Central memory CD8-positive, alpha-beta T cell (primary cell): ENCODE results near the gene GNRHR.

ENCODE experiments used
- ATAC-seq: fragments of 150-1000 bp; cut with Tn5 transposase; replicated peaks from 2 replicates; pipeline ENCODE4 v1.10.0; 2022; ENCODE audit warnings: mild to moderate bottlenecking, moderate FRiP score, moderate number of reproducible peaks; ENCODE audit not compliant: poor library complexity, severe bottlenecking; ENCODE audit errors: extremely low read depth
- DNase-seq, 2 donors: peaks; one replicate each; pipeline ENCODE4 v3.0.0; 2021; ENCODE audit warnings: low spot score in 2 of 2
- H3K27ac Mint-ChIP-seq: one replicate; pipeline ENCODE4 v1.8.0; 2022; ENCODE audit warnings: low read depth, mild to moderate bottlenecking, moderate library complexity, mixed read lengths
- H3K27me3 Mint-ChIP-seq: one replicate; pipeline ENCODE4 v1.8.0; 2022; ENCODE audit warnings: mixed read lengths
- H3K36me3 Mint-ChIP-seq: one replicate; pipeline ENCODE4 v1.8.0; 2022; ENCODE audit warnings: mild to moderate bottlenecking, moderate library complexity, mixed read lengths; ENCODE audit not compliant: insufficient read depth
- H3K4me1 Mint-ChIP-seq: one replicate; pipeline ENCODE4 v1.8.0; 2022; ENCODE audit warnings: mixed read lengths
- H3K4me3 Mint-ChIP-seq: one replicate; pipeline ENCODE4 v1.8.0; 2022; ENCODE audit warnings: mild to moderate bottlenecking, moderate library complexity, mixed read lengths
- H3K9me3 Mint-ChIP-seq: one replicate; pipeline ENCODE4 v1.8.0; 2022; ENCODE audit warnings: mixed read lengths

Gene GNRHR

GRCh38 chr4:67704843-67705242, 49.3 kb downstream of the GNRHR start:
- H3K27ac Mint-ChIP-seq: no peak overlapping the region
- peaks cover 16% of the 10 kb centered on the region for H3K36me3 Mint-ChIP-seq
- peaks cover 49% of the 10 kb centered on the region for H3K4me1 Mint-ChIP-seq
- DNase-seq: no peak
- H3K9me3 Mint-ChIP-seq: no peaks in the 10 kb centered on the region
- H3K27me3 Mint-ChIP-seq: no peaks in the 10 kb centered on the region
- H3K4me3 Mint-ChIP-seq: no peak overlapping the region
- no peak for ATAC-seq

- no peaks in the 10 kb centered on the region for H3K9me3 Mint-ChIP-seq
- peak overlapping the region; percentile 90 for H3K4me3 Mint-ChIP-seq
- DNase-seq (no peak), ATAC-seq (no peak)
- H3K27ac Mint-ChIP-seq: no peak overlapping the region
- H3K36me3 Mint-ChIP-seq: peaks cover 18% of the 10 kb centered on the region
- peaks cover 59% of the 10 kb centered on the region for H3K4me1 Mint-ChIP-seq
- H3K27me3 Mint-ChIP-seq: no peaks in the 10 kb centered on the region
Measured at GRCh38 chr4:67702166-67702565, 52.0 kb downstream of the GNRHR start.

GRCh38 chr4:67701517-67701850, 52.7 kb downstream of the GNRHR start:
- Mint-ChIP-seq H3K9me3 (no peaks in the 10 kb centered on the region), H3K4me3 (peak overlapping the region; percentile 90), H3K4me1 (peaks cover 55% of the 10 kb centered on the region), H3K36me3 (peaks cover 16% of the 10 kb centered on the region), H3K27ac (peak overlapping the region; percentile 94), H3K27me3 (no peaks in the 10 kb centered on the region)
- DNase-seq (no peak), ATAC-seq (no peak)

GRCh38 chr4:67700738-67701516, 53.3 kb downstream of the GNRHR start, which contains the start of gene UBA6:
Gene UBA6 (minus strand): TSS chr4:67701155. CDS start chr4:67701119, 36 bp downstream.
- peak; percentile 98 for ATAC-seq
- Mint-ChIP-seq H3K4me3 (peak within 1 kb of the TSS; percentile 90), H3K4me1 (peaks cover 50% of the 10 kb centered on the region), H3K36me3 (peaks cover 16% of the 10 kb centered on the region), H3K27ac (peak within 1 kb of the TSS; percentile 94), H3K9me3 (no peaks in the 10 kb centered on the region), H3K27me3 (no peaks in the 10 kb centered on the region)
- DNase-seq: peak; percentile 84 to 85

GRCh38 chr4:67700116-67700737, 54.0 kb downstream of the GNRHR start:
- H3K9me3 Mint-ChIP-seq: no peaks in the 10 kb centered on the region
- H3K27ac Mint-ChIP-seq: peak overlapping the region; percentile 94
- DNase-seq (no peak), ATAC-seq (no peak)
- peaks cover 47% of the 10 kb centered on the region for H3K4me1 Mint-ChIP-seq
- H3K36me3 Mint-ChIP-seq: peaks cover 16% of the 10 kb centered on the region
- H3K27me3 Mint-ChIP-seq: no peaks in the 10 kb centered on the region
- peak overlapping the region; percentile 90 for H3K4me3 Mint-ChIP-seq

- peaks cover 19% of the 10 kb centered on the region for H3K36me3 Mint-ChIP-seq
- H3K4me3 Mint-ChIP-seq: peak overlapping the region; percentile 90
- no peaks in the 10 kb centered on the region for H3K9me3 Mint-ChIP-seq
- H3K4me1 Mint-ChIP-seq: peaks cover 46% of the 10 kb centered on the region
- ATAC-seq (no peak), DNase-seq (no peak)
- peak overlapping the region; percentile 94 for H3K27ac Mint-ChIP-seq
- H3K27me3 Mint-ChIP-seq: no peaks in the 10 kb centered on the region
Measured at GRCh38 chr4:67699603-67700002, 54.6 kb downstream of the GNRHR start.

GRCh38 chr4:67697860-67698687, 56.1 kb downstream of the GNRHR start:
- peaks cover 25% of the 10 kb centered on the region for H3K36me3 Mint-ChIP-seq
- peak overlapping the region; percentile 35 for H3K27ac Mint-ChIP-seq
- H3K9me3 Mint-ChIP-seq: no peaks in the 10 kb centered on the region
- no peak for ATAC-seq
- H3K27me3 Mint-ChIP-seq: no peaks in the 10 kb centered on the region
- DNase-seq: no peak
- H3K4me3 Mint-ChIP-seq: no peak overlapping the region
- peaks cover 43% of the 10 kb centered on the region for H3K4me1 Mint-ChIP-seq

- peak overlapping the region; percentile 47 for H3K27ac Mint-ChIP-seq
- no peaks in the 10 kb centered on the region for H3K9me3 Mint-ChIP-seq
- peaks cover 43% of the 10 kb centered on the region for H3K4me1 Mint-ChIP-seq
- DNase-seq: no peak
- H3K4me3 Mint-ChIP-seq: no peak overlapping the region
- H3K36me3 Mint-ChIP-seq: peaks cover 31% of the 10 kb centered on the region
- no peak for ATAC-seq
- H3K27me3 Mint-ChIP-seq: no peaks in the 10 kb centered on the region
Measured at GRCh38 chr4:67696061-67696460, 58.1 kb downstream of the GNRHR start.

- peaks cover 30% of the 10 kb centered on the region for H3K36me3 Mint-ChIP-seq
- H3K27ac Mint-ChIP-seq: peak overlapping the region; percentile 58
- peaks cover 48% of the 10 kb centered on the region for H3K4me1 Mint-ChIP-seq
- no peaks in the 10 kb centered on the region for H3K9me3 Mint-ChIP-seq
- no peaks in the 10 kb centered on the region for H3K27me3 Mint-ChIP-seq
- DNase-seq: no peak
- H3K4me3 Mint-ChIP-seq: no peak overlapping the region
- no peak for ATAC-seq
Measured at GRCh38 chr4:67694662-67695061, 59.5 kb downstream of the GNRHR start.

- DNase-seq: no peak
- Mint-ChIP-seq H3K4me1 (peaks cover 36% of the 10 kb centered on the region), H3K36me3 (peaks cover 33% of the 10 kb centered on the region), H3K27me3 (no peaks in the 10 kb centered on the region), H3K9me3 (no peaks in the 10 kb centered on the region), H3K27ac (no peak overlapping the region), H3K4me3 (no peak overlapping the region)
- ATAC-seq: no peak
Measured at GRCh38 chr4:67691328-67691727, 62.9 kb downstream of the GNRHR start.
